K562 (cell line): ENCODE measurements around the gene CTDSPL2. TPM values are rescaled to one million over a fixed set of nuclear protein-coding genes. Genes with fewer than 3 reads are reported as not detected.

Experiments used
- ASH1L ChIP-seq: fragments of 450-650 bp; IDR thresholded peaks from 2 replicates; pipeline ENCODE4 v1.6.1; 2018; ENCODE audit warnings: borderline replicate concordance, mild to moderate bottlenecking, low read depth; ENCODE audit not compliant: partially characterized antibody
- CHD2 ChIP-seq: IDR thresholded peaks from 2 replicates; pipeline ENCODE4 v1.6.1; 2011; ENCODE audit warnings: low read depth, low read length
- EP400 ChIP-seq: fragments of 450-650 bp; IDR thresholded peaks from 2 replicates; pipeline ENCODE4 v1.6.1; 2017; ENCODE audit warnings: antibody characterized with exemption, mild to moderate bottlenecking, moderate library complexity
- ETV6 ChIP-seq, 3 experiments: fragments of 150-350 bp in 1 of 3; sonication (generic) in 1 of 3; formaldehyde crosslinking in 1 of 3; IDR thresholded peaks; 2 replicates each; pipeline versions ENCODE4 v1.6.1 to v1.8.0; 2014 to 2022; ENCODE audit warnings: borderline replicate concordance in 2 of 3, low read depth in 2 of 3, antibody characterized with exemption in 1 of 3, low read length in 1 of 3, mild to moderate bottlenecking in 1 of 3, missing genetic modification reagents in 1 of 3
- FIP1L1 ChIP-seq: fragments of 200-400 bp; formaldehyde crosslinking; IDR thresholded peaks from 2 replicates; pipeline ENCODE4 v1.6.1; 2018; ENCODE audit warnings: mild to moderate bottlenecking, low read depth, low read length; ENCODE audit not compliant: poor library complexity, severe bottlenecking
- FOXA1 ChIP-seq: fragments of 450-650 bp; IDR thresholded peaks from 2 replicates; pipeline ENCODE4 v1.6.1; 2016; ENCODE audit warnings: mild to moderate bottlenecking, borderline replicate concordance
- HNRNPK ChIP-seq: fragments of 200-400 bp; formaldehyde crosslinking; IDR thresholded peaks from one replicate; pipeline ENCODE4 v1.6.1; 2018; ENCODE audit warnings: mild to moderate bottlenecking, low read depth, low read length; ENCODE audit not compliant: poor library complexity, severe bottlenecking
- JUND ChIP-seq, 2 experiments: IDR thresholded peaks; 2 replicates in 1 of 2; 3 replicates in 1 of 2; pipeline ENCODE4 v1.6.1; 2011; ENCODE audit warnings: borderline replicate concordance in 2 of 2, low read depth in 2 of 2, low read length in 2 of 2, improper control_type of control experiment in 1 of 2, missing biosample characterization in 1 of 2, missing genetic modification characterization in 1 of 2, missing genetic modification reagents in 1 of 2
- KDM1A ChIP-seq, 2 experiments: fragments of 450-650 bp; IDR thresholded peaks; 2 replicates each; pipeline ENCODE4 v1.6.1; 2016; ENCODE audit warnings: mild to moderate bottlenecking in 2 of 2
- NELFE ChIP-seq: IDR thresholded peaks from 2 replicates; pipeline ENCODE4 v1.6.1; 2011; ENCODE audit warnings: mild to moderate bottlenecking; ENCODE audit not compliant: insufficient read depth, insufficient read length
- NFYB ChIP-seq: IDR thresholded peaks from 2 replicates; pipeline ENCODE4 v1.6.1; 2011; ENCODE audit warnings: mild to moderate bottlenecking, moderate library complexity; ENCODE audit not compliant: insufficient read length; ENCODE audit errors: extremely low read depth
- OTX1 ChIP-seq: fragments of 450-650 bp; formaldehyde crosslinking; IDR thresholded peaks from 2 replicates; pipeline ENCODE4 v1.4.0; 2022; ENCODE audit warnings: mild to moderate bottlenecking
- RAD21 ChIP-seq, 2 experiments: fragments of 250-450 bp in 1 of 2; fragments of 450-650 bp in 1 of 2; sonication (Bioruptor Pico) in 1 of 2; formaldehyde crosslinking in 1 of 2; IDR thresholded peaks in 1 of 2; conservative IDR thresholded peaks in 1 of 2; 2 replicates each; pipeline versions ENCODE4 v1.4.0 to v1.8.0; 2020 to 2022; ENCODE audit warnings: mild to moderate bottlenecking in 2 of 2, moderate library complexity in 1 of 2
- SREBF1 ChIP-seq: fragments of 150-350 bp; IDR thresholded peaks from 2 replicates; pipeline ENCODE4 v1.6.1; 2014; ENCODE audit warnings: antibody characterized with exemption, low read depth, low read length, borderline replicate concordance
- ZNF239 ChIP-seq: fragments of 250-450 bp; sonication (Bioruptor Pico); IDR thresholded peaks from 2 replicates; pipeline ENCODE4 v1.4.0; 2020; ENCODE audit warnings: mild to moderate bottlenecking
- ZNF263 ChIP-seq: sonication (generic); formaldehyde crosslinking; IDR thresholded peaks from 2 replicates; pipeline ENCODE4 v1.8.0; 2022; ENCODE audit warnings: mild to moderate bottlenecking, missing genetic modification reagents, borderline replicate concordance
- ZNF436 ChIP-seq: fragments of 250-450, 450-650 bp; sonication (Bioruptor Pico); formaldehyde crosslinking; IDR thresholded peaks from 2 replicates; pipeline ENCODE4 v1.7.0; 2020; ENCODE audit warnings: mild to moderate bottlenecking
- ZNF696 ChIP-seq: fragments of 250-450 bp; sonication (Bioruptor Pico); conservative IDR thresholded peaks from 2 replicates; pipeline ENCODE4 v1.4.0; 2020; ENCODE audit warnings: mild to moderate bottlenecking, moderate library complexity
- polyA plus RNA-seq, 8 experiments: library from polyadenylated mRNA; depleted of rRNA in 4 of 8; stranded (reverse) in 5 of 8; unstranded in 3 of 8; fragments of >200 nt; fragmentation: Nextera tagmentation in 2 of 8; fragmentation: Illumina TruSeq in 1 of 8; extraction: Ambion mirVana in 2 of 8; extraction: Trizol in 1 of 8; gene quantifications; 2 replicates each; pipeline versions ENCODE4 v1.2.1 to v1.2.3, GENCODE V29; 2011 to 2014; ENCODE audit warnings: inconsistent platforms in 1 of 8, missing spikeins in 1 of 8
- total RNA-seq, 7 experiments: library from RNA; depleted of rRNA in 6 of 7; stranded (reverse); fragments of >200 nt in 6 of 7; fragmentation: Illumina TruSeq in 2 of 7; extraction: Trizol in 2 of 7; gene quantifications; 2 replicates each; pipeline versions ENCODE4 v1.2.1 to v1.2.3, GENCODE V29; 2011 to 2021; ENCODE audit warnings: low replicate concordance in 1 of 7
- TF ChIP-seq, protein P1 (sequence below): fragments of 250-450 bp; sonication (Bioruptor Pico); IDR thresholded peaks from 2 replicates; pipeline ENCODE4 v1.5.0; 2021
- TF ChIP-seq, protein P2 (sequence below), 2 experiments: fragments of 450-650 bp in 1 of 2; sonication (generic) in 1 of 2; formaldehyde crosslinking; conservative IDR thresholded peaks; 2 replicates each; pipeline versions ENCODE4 v1.4.0 to v1.8.1; 2020 to 2022; ENCODE audit warnings: mild to moderate bottlenecking in 1 of 2, missing genetic modification reagents in 1 of 2
- TF ChIP-seq, protein P3 (sequence below): sonication (generic); formaldehyde crosslinking; IDR thresholded peaks from 2 replicates; pipeline ENCODE4 v1.8.1; 2023; ENCODE audit warnings: mild to moderate bottlenecking, missing genetic modification reagents, moderate library complexity
- TF ChIP-seq, protein P4 (sequence below): fragments of 450-650 bp; IDR thresholded peaks from 2 replicates; pipeline ENCODE4 v1.6.1; 2016; ENCODE audit warnings: borderline replicate concordance

Gene CTDSPL2
- total and polyA plus RNA-seq, 9 of the 15 experiments (the other 6 are each of a cell fraction or from before 2014, with no cell fraction given), result 16.8 to 79.0 (median 53.1) TPM

DNA sequence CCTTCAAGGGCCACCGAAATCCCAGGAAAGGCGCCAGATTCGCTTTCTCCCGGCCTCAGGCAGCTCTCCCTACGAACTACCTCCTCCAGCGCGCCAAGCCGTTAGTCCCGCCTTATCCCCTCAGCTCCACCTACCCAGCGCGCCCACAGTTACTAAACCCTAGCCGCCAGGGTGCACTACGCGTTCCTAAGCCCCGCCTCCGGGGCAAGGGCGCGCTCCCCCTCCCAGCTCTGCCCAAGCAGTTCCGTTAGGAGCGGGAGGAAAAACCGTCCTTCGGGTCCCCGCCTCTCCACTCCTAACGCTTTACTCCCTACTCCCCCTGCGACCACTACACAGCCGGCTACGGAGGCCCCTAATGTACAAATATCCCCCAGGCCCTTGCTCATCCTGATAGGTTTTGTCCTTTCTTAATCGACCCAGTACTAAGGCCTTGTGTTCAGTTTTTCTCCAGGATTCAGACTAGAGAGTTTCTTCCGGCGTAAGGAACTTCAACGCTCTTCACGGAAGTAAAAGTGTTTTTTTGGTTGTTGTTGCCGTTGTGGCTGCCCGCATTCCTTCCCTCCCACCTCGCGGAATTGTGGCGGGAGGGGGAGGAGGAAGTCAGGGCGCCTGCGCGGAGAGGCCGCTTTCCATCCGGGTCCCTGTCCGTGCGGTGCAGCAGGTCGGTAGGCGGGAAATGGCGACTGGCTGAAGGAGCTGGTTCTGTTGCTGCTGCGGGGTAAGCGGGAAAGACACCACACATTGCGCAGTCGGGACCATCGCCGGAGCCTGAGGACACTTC lies at the start of gene CTDSPL2 (continued):
- TF ChIP-seq, protein P1, sequence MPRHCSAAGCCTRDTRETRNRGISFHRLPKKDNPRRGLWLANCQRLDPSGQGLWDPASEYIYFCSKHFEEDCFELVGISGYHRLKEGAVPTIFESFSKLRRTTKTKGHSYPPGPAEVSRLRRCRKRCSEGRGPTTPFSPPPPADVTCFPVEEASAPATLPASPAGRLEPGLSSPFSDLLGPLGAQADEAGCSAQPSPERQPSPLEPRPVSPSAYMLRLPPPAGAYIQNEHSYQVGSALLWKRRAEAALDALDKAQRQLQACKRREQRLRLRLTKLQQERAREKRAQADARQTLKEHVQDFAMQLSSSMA (CRISPR knock-in tag), result no peak
- TF ChIP-seq ZNF263 (CRISPR knock-in tag) (no peak), ZNF696 (CRISPR knock-in tag) (no peak), CHD2 (no peak; the same call in none of the 2 replicates), FIP1L1 (no peak), OTX1 (CRISPR knock-in tag) (no peak), RAD21 (CRISPR knock-in tag; conservative IDR thresholded peaks at IDR 0.05 in 1 of 2, IDR thresholded peaks at IDR 0.05 in 1 of 2) (no peak), FOXA1 (no peak), KDM1A (IDR thresholded peaks at IDR 0.05) (peak; percentile 85), JUND (IDR thresholded peaks at IDR 0.05; ENCODE audit: borderline replicate concordance, low read depth, low read length) (peak; percentile 57), JUND (tag; IDR thresholded peaks at IDR 0.05; ENCODE audit: borderline replicate concordance, low read depth, low read length) (peak; percentile 44; the same call in 1 of the 3 replicates), NELFE (no peak), ZNF436 (CRISPR knock-in tag) (no peak), HNRNPK (no peak), NFYB (peak; percentile 5), ZNF239 (CRISPR knock-in tag) (no peak), ASH1L (no peak), EP400 (peak; percentile 91), SREBF1 (no peak), ETV6 (IDR thresholded peaks at IDR 0.05; ENCODE audit: borderline replicate concordance in 1 of 2, low read depth in 2 of 2, low read length in 1 of 2) (no peak; a peak in 1 of 4 replicates), ETV6 (CRISPR knock-in tag; IDR thresholded peaks at IDR 0.05; ENCODE audit: borderline replicate concordance) (no peak)
- TF ChIP-seq, protein P2, sequence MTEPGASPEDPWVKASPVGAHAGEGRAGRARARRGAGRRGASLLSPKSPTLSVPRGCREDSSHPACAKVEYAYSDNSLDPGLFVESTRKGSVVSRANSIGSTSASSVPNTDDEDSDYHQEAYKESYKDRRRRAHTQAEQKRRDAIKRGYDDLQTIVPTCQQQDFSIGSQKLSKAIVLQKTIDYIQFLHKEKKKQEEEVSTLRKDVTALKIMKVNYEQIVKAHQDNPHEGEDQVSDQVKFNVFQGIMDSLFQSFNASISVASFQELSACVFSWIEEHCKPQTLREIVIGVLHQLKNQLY (CRISPR knock-in tag; conservative IDR thresholded peaks at IDR 0.05), result no peak
- TF ChIP-seq, protein P3, sequence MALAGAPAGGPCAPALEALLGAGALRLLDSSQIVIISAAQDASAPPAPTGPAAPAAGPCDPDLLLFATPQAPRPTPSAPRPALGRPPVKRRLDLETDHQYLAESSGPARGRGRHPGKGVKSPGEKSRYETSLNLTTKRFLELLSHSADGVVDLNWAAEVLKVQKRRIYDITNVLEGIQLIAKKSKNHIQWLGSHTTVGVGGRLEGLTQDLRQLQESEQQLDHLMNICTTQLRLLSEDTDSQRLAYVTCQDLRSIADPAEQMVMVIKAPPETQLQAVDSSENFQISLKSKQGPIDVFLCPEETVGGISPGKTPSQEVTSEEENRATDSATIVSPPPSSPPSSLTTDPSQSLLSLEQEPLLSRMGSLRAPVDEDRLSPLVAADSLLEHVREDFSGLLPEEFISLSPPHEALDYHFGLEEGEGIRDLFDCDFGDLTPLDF, result peak; percentile 83
- TF ChIP-seq, protein P4, sequence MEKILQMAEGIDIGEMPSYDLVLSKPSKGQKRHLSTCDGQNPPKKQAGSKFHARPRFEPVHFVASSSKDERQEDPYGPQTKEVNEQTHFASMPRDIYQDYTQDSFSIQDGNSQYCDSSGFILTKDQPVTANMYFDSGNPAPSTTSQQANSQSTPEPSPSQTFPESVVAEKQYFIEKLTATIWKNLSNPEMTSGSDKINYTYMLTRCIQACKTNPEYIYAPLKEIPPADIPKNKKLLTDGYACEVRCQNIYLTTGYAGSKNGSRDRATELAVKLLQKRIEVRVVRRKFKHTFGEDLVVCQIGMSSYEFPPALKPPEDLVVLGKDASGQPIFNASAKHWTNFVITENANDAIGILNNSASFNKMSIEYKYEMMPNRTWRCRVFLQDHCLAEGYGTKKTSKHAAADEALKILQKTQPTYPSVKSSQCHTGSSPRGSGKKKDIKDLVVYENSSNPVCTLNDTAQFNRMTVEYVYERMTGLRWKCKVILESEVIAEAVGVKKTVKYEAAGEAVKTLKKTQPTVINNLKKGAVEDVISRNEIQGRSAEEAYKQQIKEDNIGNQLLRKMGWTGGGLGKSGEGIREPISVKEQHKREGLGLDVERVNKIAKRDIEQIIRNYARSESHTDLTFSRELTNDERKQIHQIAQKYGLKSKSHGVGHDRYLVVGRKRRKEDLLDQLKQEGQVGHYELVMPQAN, result peak; percentile 33; the same call in 1 of the 2 replicates
